H9 (cell line): ENCODE results near the gene A2ML1. TPM values are rescaled to one million over a fixed set of nuclear protein-coding genes. Genes with fewer than 3 reads are reported as not detected.

Experiments used
- DNase-seq: peaks from one replicate; pipeline ENCODE4 v3.0.0-alpha.2; 2017
- H2AFZ ChIP-seq: one replicate; pipeline ENCODE4 v1.6.1; 2013; ENCODE audit warnings: mild to moderate bottlenecking, low read length, control low read depth, moderate library complexity
- H2AK5ac ChIP-seq: 2 replicates; pipeline ENCODE4 v1.6.1; 2013; ENCODE audit warnings: low read length, control low read depth, mixed read lengths; ENCODE audit not compliant: insufficient read length
- H2BK120ac ChIP-seq: one replicate; pipeline ENCODE4 v1.6.1; 2013; ENCODE audit warnings: low read depth, mild to moderate bottlenecking, low read length, control low read depth, inconsistent platforms; ENCODE audit not compliant: poor library complexity, severe bottlenecking
- H2BK12ac ChIP-seq: 2 replicates; pipeline ENCODE4 v1.6.1; 2013; ENCODE audit warnings: low read length, control low read depth, mixed read lengths, low read depth; ENCODE audit not compliant: insufficient read length
- H2BK15ac ChIP-seq: 2 replicates; pipeline ENCODE4 v1.6.1; 2013; ENCODE audit warnings: low read depth, low read length, control low read depth
- H2BK20ac ChIP-seq: one replicate; pipeline ENCODE4 v1.6.1; 2013; ENCODE audit warnings: low read depth, mild to moderate bottlenecking, low read length, control low read depth, inconsistent platforms; ENCODE audit not compliant: poor library complexity, severe bottlenecking
- H2BK5ac ChIP-seq: 2 replicates; pipeline ENCODE4 v1.6.1; 2013; ENCODE audit warnings: low read length, control low read depth, mixed read lengths; ENCODE audit not compliant: insufficient read length
- H3K14ac ChIP-seq: 2 replicates; pipeline ENCODE4 v1.6.1; 2013; ENCODE audit warnings: low read length, control low read depth; ENCODE audit not compliant: insufficient read depth
- H3K18ac ChIP-seq: 2 replicates; pipeline ENCODE4 v1.6.1; 2013; ENCODE audit warnings: low read depth, mild to moderate bottlenecking, mixed read lengths, low read length, control low read depth; ENCODE audit not compliant: insufficient read length
- H3K23ac ChIP-seq: 2 replicates; pipeline ENCODE4 v1.6.1; 2013; ENCODE audit warnings: low read length, control low read depth, mixed read lengths, low read depth; ENCODE audit not compliant: insufficient read length
- H3K23me2 ChIP-seq: 2 replicates; pipeline ENCODE4 v1.6.1; 2013; ENCODE audit warnings: low read depth, mild to moderate bottlenecking, mixed read lengths, low read length, control low read depth; ENCODE audit not compliant: insufficient read length, poor library complexity, severe bottlenecking
- H3K27ac ChIP-seq: 2 replicates; pipeline ENCODE4 v1.5.1; 2013; ENCODE audit warnings: low read length, control low read depth, mixed read lengths, low read depth; ENCODE audit not compliant: insufficient read length
- H3K27me3 ChIP-seq: 2 replicates; pipeline ENCODE4 v1.6.1; 2013; ENCODE audit warnings: low read length, control low read depth, inconsistent platforms; ENCODE audit not compliant: insufficient read depth
- H3K4ac ChIP-seq: 2 replicates; pipeline ENCODE4 v1.6.1; 2013; ENCODE audit warnings: low read depth, mild to moderate bottlenecking, control low read depth, inconsistent platforms, low read length, moderate library complexity
- H3K4me1 ChIP-seq: 2 replicates; pipeline ENCODE4 v1.6.1; 2013; ENCODE audit warnings: low read length, control low read depth, inconsistent platforms; ENCODE audit not compliant: insufficient read depth
- H3K4me2 ChIP-seq: 2 replicates; pipeline ENCODE4 v1.6.1; 2013; ENCODE audit warnings: low read length, control low read depth, mixed read lengths; ENCODE audit not compliant: insufficient read length, insufficient read depth
- H3K56ac ChIP-seq: 2 replicates; pipeline ENCODE4 v1.6.1; 2013; ENCODE audit warnings: low read depth, mild to moderate bottlenecking, mixed read lengths, low read length, control low read depth; ENCODE audit not compliant: insufficient read length
- H3K79me1 ChIP-seq: 2 replicates; pipeline ENCODE4 v1.6.1; 2013; ENCODE audit warnings: low read depth, mild to moderate bottlenecking, moderate library complexity, low read length, control low read depth, inconsistent platforms; ENCODE audit not compliant: insufficient read depth, poor library complexity, severe bottlenecking
- H3K79me2 ChIP-seq: 2 replicates; pipeline ENCODE4 v1.6.1; 2013; ENCODE audit warnings: low read length, control low read depth, inconsistent platforms; ENCODE audit not compliant: insufficient read depth
- H3K9ac ChIP-seq: 2 replicates; pipeline ENCODE4 v1.6.1; 2013; ENCODE audit warnings: low read length, control low read depth, mixed read lengths; ENCODE audit not compliant: insufficient read length; ENCODE audit errors: extremely low read depth
- H3K9me3 ChIP-seq: one replicate; pipeline ENCODE4 v1.6.1; 2013; ENCODE audit warnings: low read depth, low read length, inconsistent platforms; ENCODE audit not compliant: control insufficient read depth
- H3T11ph ChIP-seq: one replicate; pipeline ENCODE4 v1.6.1; 2013; ENCODE audit warnings: mild to moderate bottlenecking, low read length, control low read depth, inconsistent platforms
- H4K20me1 ChIP-seq: one replicate; pipeline ENCODE4 v1.6.1; 2013; ENCODE audit not compliant: control insufficient read depth, insufficient read length, insufficient read depth
- H4K5ac ChIP-seq: 2 replicates; pipeline ENCODE4 v1.6.1; 2013; ENCODE audit warnings: low read depth, mild to moderate bottlenecking, mixed read lengths, low read length, control low read depth; ENCODE audit not compliant: insufficient read length
- H4K8ac ChIP-seq: replicated peaks from 2 replicates; pipeline ENCODE4 v1.6.1; 2013; ENCODE audit warnings: low read length, control low read depth, mixed read lengths, low read depth; ENCODE audit not compliant: insufficient read length
- H4K91ac ChIP-seq: 2 replicates; pipeline ENCODE4 v1.6.1; 2013; ENCODE audit warnings: low read depth, mild to moderate bottlenecking, moderate library complexity, mixed read lengths, low read length, control low read depth; ENCODE audit not compliant: insufficient read length
- H3K27ac Mint-ChIP-seq, 3 experiments: 2 replicates in 2 of 3; 3 replicates in 1 of 3; pipeline ENCODE4 v1.8.0; 2020 to 2021; ENCODE audit warnings: mixed read lengths in 3 of 3, mild to moderate bottlenecking in 1 of 3, moderate library complexity in 1 of 3
- H3K27me3 Mint-ChIP-seq: 2 replicates; pipeline ENCODE4 v1.8.0; 2021; ENCODE audit warnings: low read depth, mild to moderate bottlenecking, moderate library complexity, mixed read lengths
- H3K36me3 Mint-ChIP-seq, 3 experiments: 2 replicates in 2 of 3; 3 replicates in 1 of 3; pipeline ENCODE4 v1.8.0; 2020 to 2021; ENCODE audit warnings: low read depth in 3 of 3, mixed read lengths in 3 of 3; ENCODE audit not compliant: insufficient read depth in 1 of 3
- H3K4me1 Mint-ChIP-seq, 2 experiments: 2 replicates each; pipeline ENCODE4 v1.8.0; 2020; ENCODE audit warnings: mixed read lengths in 2 of 2
- H3K4me3 Mint-ChIP-seq, 2 experiments: 2 replicates in 1 of 2; 3 replicates in 1 of 2; pipeline ENCODE4 v1.8.0; 2020 to 2021; ENCODE audit warnings: mild to moderate bottlenecking in 2 of 2, mixed read lengths in 2 of 2, moderate library complexity in 1 of 2
- H3K9me3 Mint-ChIP-seq, 2 experiments: 2 replicates in 1 of 2; 3 replicates in 1 of 2; pipeline ENCODE4 v1.8.0; 2020; ENCODE audit warnings: mild to moderate bottlenecking in 2 of 2, mixed read lengths in 2 of 2, moderate library complexity in 1 of 2
- CTCF ChIP-seq: fragments of 200-600 bp; sonication (generic); conservative IDR thresholded peaks from 3 replicates; pipeline ENCODE4 v1.8.0; 2021; ENCODE audit warnings: antibody characterized with exemption, mild to moderate bottlenecking
- WGBS: extraction: QIAGEN DNeasy Blood & Tissue Kit; methylation state at CpG from one replicate; pipeline ENCODE4 v1.1.7; 2013; ENCODE audit warnings: missing lambda C conversion rate, low lambda C conversion rate, mixed read lengths; ENCODE audit not compliant: insufficient read length; ENCODE audit errors: extremely low coverage; 5-methylcytosine and 5-hydroxymethylcytosine counted together
- total RNA-seq: library from RNA; stranded (reverse); gene quantifications from 2 replicates; pipeline ENCODE4 v1.2.1, GENCODE V29; 2021

Gene A2ML1
- total RNA-seq, 1 experiment from 2014 or later: 2.8 TPM

DNA sequence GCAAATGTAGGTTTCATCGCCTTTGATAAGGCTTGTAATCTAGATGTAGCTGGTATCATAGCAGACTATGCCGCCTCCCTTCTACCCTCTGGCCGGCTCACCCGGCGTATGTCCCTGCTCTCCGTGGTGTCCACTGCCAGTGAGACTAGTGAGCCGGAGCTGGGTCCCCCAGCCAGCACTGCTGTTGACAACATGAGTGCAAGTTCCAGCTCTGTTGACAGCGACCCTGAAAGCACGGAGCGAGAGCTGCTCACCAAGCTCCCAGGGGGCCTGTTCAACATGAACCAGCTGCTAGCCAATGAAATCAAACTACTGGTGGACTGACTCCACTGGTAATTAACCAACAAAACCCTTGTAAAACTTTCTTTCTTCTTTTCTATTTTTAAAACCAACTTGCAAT, 49.0 kb upstream of the A2ML1 start:
- DNase-seq: no peak
- no peak overlapping the region for H3K27ac ChIP-seq

More for the DNA sequence above, 49.0 kb upstream of the A2ML1 start:
- Histone ChIP-seq H3K23ac (no peak overlapping the region), H3K4me1 (no peaks in the 10 kb centered on the region), H3K14ac (no peak overlapping the region), H3K56ac (no peak overlapping the region), H3K79me1 (no peaks in the 10 kb centered on the region), H2BK120ac (no peak overlapping the region), H2BK5ac (no peak overlapping the region), H3K4ac (no peak overlapping the region), H3K18ac (no peak overlapping the region), H3K9me3 (no peaks in the 10 kb centered on the region), H3K27me3 (no peaks in the 10 kb centered on the region), H4K5ac (no peak overlapping the region), H4K91ac (no peak overlapping the region), H2AFZ (no peak overlapping the region), H2BK15ac (no peak overlapping the region), H4K20me1 (no peaks in the 10 kb centered on the region), H2BK20ac (no peak overlapping the region), H3K79me2 (no peaks in the 10 kb centered on the region; the same call in 1 of the 2 replicates), H2BK12ac (no peak overlapping the region), H2AK5ac (no peak overlapping the region), H4K8ac (no peak overlapping the region), H3T11ph (no peak overlapping the region), H3K23me2 (no peaks in the 10 kb centered on the region), H3K4me2 (no peak overlapping the region), H3K9ac (no peak overlapping the region)
- H3K27ac Mint-ChIP-seq: no peak overlapping the region; a peak in 2 of 7 replicates
- H3K27me3 Mint-ChIP-seq: no peaks in the 10 kb centered on the region
- H3K4me3 Mint-ChIP-seq: no peak overlapping the region
- peaks cover 20 to 34% of the 10 kb centered on the region in 2 experiments for H3K4me1 Mint-ChIP-seq
- WGBS: no CpG with 5 or more reads among the region's 10 CpGs
- no peaks in the 10 kb centered on the region for H3K9me3 Mint-ChIP-seq
- no peak for TF ChIP-seq CTCF
- peaks cover 9 to 51% (median 50%) of the 10 kb centered on the region in 3 experiments; a peak in 6 of 7 replicates for H3K36me3 Mint-ChIP-seq
